ENCODE data around the gene RLF. TPM values are rescaled to one million over a fixed set of nuclear protein-coding genes. Genes with fewer than 3 reads are reported as not detected.

RLF gene
- total and polyA plus RNA-seq, 2 donors (not counting 1 experiment from before 2014, with no cell fraction given), result 12.4 to 20.8 TPM

- TF ChIP-seq EZH2 (IDR thresholded peaks at IDR 0.05; ENCODE audit: low read length, missing control alignments), result no peak
- TF ChIP-seq, protein P1, sequence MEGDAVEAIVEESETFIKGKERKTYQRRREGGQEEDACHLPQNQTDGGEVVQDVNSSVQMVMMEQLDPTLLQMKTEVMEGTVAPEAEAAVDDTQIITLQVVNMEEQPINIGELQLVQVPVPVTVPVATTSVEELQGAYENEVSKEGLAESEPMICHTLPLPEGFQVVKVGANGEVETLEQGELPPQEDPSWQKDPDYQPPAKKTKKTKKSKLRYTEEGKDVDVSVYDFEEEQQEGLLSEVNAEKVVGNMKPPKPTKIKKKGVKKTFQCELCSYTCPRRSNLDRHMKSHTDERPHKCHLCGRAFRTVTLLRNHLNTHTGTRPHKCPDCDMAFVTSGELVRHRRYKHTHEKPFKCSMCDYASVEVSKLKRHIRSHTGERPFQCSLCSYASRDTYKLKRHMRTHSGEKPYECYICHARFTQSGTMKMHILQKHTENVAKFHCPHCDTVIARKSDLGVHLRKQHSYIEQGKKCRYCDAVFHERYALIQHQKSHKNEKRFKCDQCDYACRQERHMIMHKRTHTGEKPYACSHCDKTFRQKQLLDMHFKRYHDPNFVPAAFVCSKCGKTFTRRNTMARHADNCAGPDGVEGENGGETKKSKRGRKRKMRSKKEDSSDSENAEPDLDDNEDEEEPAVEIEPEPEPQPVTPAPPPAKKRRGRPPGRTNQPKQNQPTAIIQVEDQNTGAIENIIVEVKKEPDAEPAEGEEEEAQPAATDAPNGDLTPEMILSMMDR (conservative IDR thresholded peaks at IDR 0.05 in 1 of 2, IDR thresholded peaks at IDR 0.05 in 1 of 2; ENCODE audit: low read depth in 1 of 2, low read length in 2 of 2), result no peak
- no peaks in the 10 kb centered on the region for H3K9me3 ChIP-seq (ENCODE audit: control insufficient read depth, insufficient read depth, low read depth, low read length)
- H3K4me1 ChIP-seq (ENCODE audit: control insufficient read depth, extremely low read depth, insufficient read depth, low read length), result peaks cover 5% of the 10 kb centered on the region
- H3K27ac ChIP-seq (ENCODE audit: insufficient read depth, low read length), result no peak overlapping the region
- DNase-seq (ENCODE audit: low read depth in 2 of 2), result no peak
- no peaks in the 10 kb centered on the region for H3K79me2 ChIP-seq (ENCODE audit: control insufficient read depth, insufficient read depth, low read length)
- no peak overlapping the region for H3K4me2 ChIP-seq (ENCODE audit: extremely low read depth, insufficient read depth, low read length)
- no peak overlapping the region for H2AFZ ChIP-seq (ENCODE audit: low read length)
- no peak overlapping the region for H3K4me3 ChIP-seq (replicated peaks in 1 of 4; ENCODE audit: control extremely low read depth in 1 of 4, insufficient read depth in 1 of 4, low read depth in 3 of 4, low read length in 4 of 4)
- no peaks in the 10 kb centered on the region for H4K20me1 ChIP-seq (ENCODE audit: control insufficient read depth, extremely low read depth, insufficient read depth, low read length)
- H3K36me3 ChIP-seq (ENCODE audit: control insufficient read depth, insufficient read depth, low read length), result peaks cover 9% of the 10 kb centered on the region
- no peaks in the 10 kb centered on the region for H3K27me3 ChIP-seq (ENCODE audit: control insufficient read depth, insufficient read depth, low read length)
- H3K9ac ChIP-seq (ENCODE audit: insufficient read depth, low read length), result no peak overlapping the region
Observed at GRCh38 chr1:40273547-40274166, 112.5 kb downstream of the RLF start.

GRCh38 chr1:40274331-40274730 is 113.1 kb downstream of the RLF start:
- Histone ChIP-seq H3K27ac (ENCODE audit: insufficient read depth, low read length) (no peak overlapping the region), H3K79me2 (ENCODE audit: control insufficient read depth, insufficient read depth, low read length) (no peaks in the 10 kb centered on the region), H3K9me3 (ENCODE audit: control insufficient read depth, insufficient read depth, low read depth, low read length) (no peaks in the 10 kb centered on the region), H2AFZ (ENCODE audit: low read length) (no peak overlapping the region), H3K4me1 (ENCODE audit: control insufficient read depth, extremely low read depth, insufficient read depth, low read length) (peaks cover 5% of the 10 kb centered on the region), H4K20me1 (ENCODE audit: control insufficient read depth, extremely low read depth, insufficient read depth, low read length) (no peaks in the 10 kb centered on the region), H3K4me3 (replicated peaks in 1 of 4; ENCODE audit: control extremely low read depth in 1 of 4, insufficient read depth in 1 of 4, low read depth in 3 of 4, low read length in 4 of 4) (no peak overlapping the region), H3K4me2 (ENCODE audit: extremely low read depth, insufficient read depth, low read length) (no peak overlapping the region), H3K9ac (ENCODE audit: insufficient read depth, low read length) (no peak overlapping the region), H3K27me3 (ENCODE audit: control insufficient read depth, insufficient read depth, low read length) (no peaks in the 10 kb centered on the region), H3K36me3 (ENCODE audit: control insufficient read depth, insufficient read depth, low read length) (peaks cover 9% of the 10 kb centered on the region)
- TF ChIP-seq EZH2 (IDR thresholded peaks at IDR 0.05; ENCODE audit: low read length, missing control alignments), result no peak
- TF ChIP-seq, protein P1 (conservative IDR thresholded peaks at IDR 0.05 in 1 of 2, IDR thresholded peaks at IDR 0.05 in 1 of 2; ENCODE audit: low read depth in 1 of 2, low read length in 2 of 2), result no peak
- DNase-seq (ENCODE audit: low read depth in 2 of 2), result no peak

GRCh38 chr1:40276122-40276521 is 114.9 kb downstream of the RLF start:
- TF ChIP-seq, protein P1 (conservative IDR thresholded peaks at IDR 0.05 in 1 of 2, IDR thresholded peaks at IDR 0.05 in 1 of 2; ENCODE audit: low read depth in 1 of 2, low read length in 2 of 2), result no peak
- TF ChIP-seq EZH2 (IDR thresholded peaks at IDR 0.05; ENCODE audit: low read length, missing control alignments), result no peak
- Histone ChIP-seq H3K4me2 (ENCODE audit: extremely low read depth, insufficient read depth, low read length) (no peak overlapping the region), H3K79me2 (ENCODE audit: control insufficient read depth, insufficient read depth, low read length) (no peaks in the 10 kb centered on the region), H3K4me1 (ENCODE audit: control insufficient read depth, extremely low read depth, insufficient read depth, low read length) (no peaks in the 10 kb centered on the region), H3K4me3 (replicated peaks in 1 of 4; ENCODE audit: control extremely low read depth in 1 of 4, insufficient read depth in 1 of 4, low read depth in 3 of 4, low read length in 4 of 4) (no peak overlapping the region), H2AFZ (ENCODE audit: low read length) (no peak overlapping the region), H3K9ac (ENCODE audit: insufficient read depth, low read length) (no peak overlapping the region), H3K36me3 (ENCODE audit: control insufficient read depth, insufficient read depth, low read length) (peaks cover 8% of the 10 kb centered on the region), H3K27me3 (ENCODE audit: control insufficient read depth, insufficient read depth, low read length) (no peaks in the 10 kb centered on the region), H3K9me3 (ENCODE audit: control insufficient read depth, insufficient read depth, low read depth, low read length) (no peaks in the 10 kb centered on the region), H4K20me1 (ENCODE audit: control insufficient read depth, extremely low read depth, insufficient read depth, low read length) (no peaks in the 10 kb centered on the region), H3K27ac (ENCODE audit: insufficient read depth, low read length) (no peak overlapping the region)
- DNase-seq (ENCODE audit: low read depth in 2 of 2), result no peak

Data from fibroblast of lung (primary cell).